ENCODE results near the gene PLSCR5.

Gene PLSCR5

DNA sequence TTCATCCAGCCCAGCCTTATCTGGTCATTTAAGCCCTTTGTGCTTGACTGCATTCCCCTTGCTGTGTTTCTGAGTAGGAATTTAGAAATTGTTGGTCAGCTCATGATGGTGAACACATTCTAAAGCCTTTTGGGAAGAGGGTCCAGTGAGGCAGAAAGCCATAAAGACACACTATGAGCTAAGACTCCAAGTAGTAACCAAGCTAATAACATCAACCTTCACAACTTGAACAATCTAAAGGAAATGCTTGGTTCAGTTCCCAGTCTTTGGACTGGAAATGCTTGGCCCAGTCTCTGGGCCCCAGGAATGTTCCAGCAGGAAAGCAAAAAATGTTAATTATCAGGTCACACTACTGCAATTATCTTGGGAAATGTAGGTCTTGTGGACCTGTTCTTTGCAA is 68.5 kb downstream of the PLSCR5 start:
- DNase-seq (ENCODE audit: low read depth): no peak
- no peak overlapping the region for H3K4me3 ChIP-seq (ENCODE audit: low read depth, low read length)
- TF ChIP-seq POLR2A (IDR thresholded peaks at IDR 0.05; ENCODE audit: extremely low read depth, insufficient read length) (no peak), MYC (IDR thresholded peaks at IDR 0.05; ENCODE audit: low read depth, low read length) (no peak)
- TF ChIP-seq, protein P1, sequence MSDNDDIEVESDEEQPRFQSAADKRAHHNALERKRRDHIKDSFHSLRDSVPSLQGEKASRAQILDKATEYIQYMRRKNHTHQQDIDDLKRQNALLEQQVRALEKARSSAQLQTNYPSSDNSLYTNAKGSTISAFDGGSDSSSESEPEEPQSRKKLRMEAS (IDR thresholded peaks at IDR 0.05; ENCODE audit: low read depth, low read length): no peak
- TF ChIP-seq, protein P2, sequence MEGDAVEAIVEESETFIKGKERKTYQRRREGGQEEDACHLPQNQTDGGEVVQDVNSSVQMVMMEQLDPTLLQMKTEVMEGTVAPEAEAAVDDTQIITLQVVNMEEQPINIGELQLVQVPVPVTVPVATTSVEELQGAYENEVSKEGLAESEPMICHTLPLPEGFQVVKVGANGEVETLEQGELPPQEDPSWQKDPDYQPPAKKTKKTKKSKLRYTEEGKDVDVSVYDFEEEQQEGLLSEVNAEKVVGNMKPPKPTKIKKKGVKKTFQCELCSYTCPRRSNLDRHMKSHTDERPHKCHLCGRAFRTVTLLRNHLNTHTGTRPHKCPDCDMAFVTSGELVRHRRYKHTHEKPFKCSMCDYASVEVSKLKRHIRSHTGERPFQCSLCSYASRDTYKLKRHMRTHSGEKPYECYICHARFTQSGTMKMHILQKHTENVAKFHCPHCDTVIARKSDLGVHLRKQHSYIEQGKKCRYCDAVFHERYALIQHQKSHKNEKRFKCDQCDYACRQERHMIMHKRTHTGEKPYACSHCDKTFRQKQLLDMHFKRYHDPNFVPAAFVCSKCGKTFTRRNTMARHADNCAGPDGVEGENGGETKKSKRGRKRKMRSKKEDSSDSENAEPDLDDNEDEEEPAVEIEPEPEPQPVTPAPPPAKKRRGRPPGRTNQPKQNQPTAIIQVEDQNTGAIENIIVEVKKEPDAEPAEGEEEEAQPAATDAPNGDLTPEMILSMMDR (IDR thresholded peaks at IDR 0.05; ENCODE audit: low read depth, low read length): no peak

Measured in NB4 (cell line).